Uterus (tissue), 4 donors: ENCODE measurements around the gene C10orf71. TPM values are rescaled to one million over a fixed set of nuclear protein-coding genes. Genes with fewer than 3 reads are reported as not detected.

ENCODE experiments used
- DNase-seq, 2 donors: peaks; one replicate each; pipeline ENCODE4 v3.0.0-alpha.2; 2019 to 2020
- H3K27ac ChIP-seq, 2 donors: fragments of 200-600 bp; sonication (generic); 1 replicate in 1 of 2; 2 replicates in 1 of 2; pipeline ENCODE4 v1.5.1; 2016 to 2018
- H3K27me3 ChIP-seq, 2 donors: fragments of 200-600 bp; sonication (generic); one replicate each; pipeline ENCODE4 v1.5.1; 2018 to 2019; ENCODE audit warnings: control low read depth in 1 of 2
- H3K36me3 ChIP-seq, 2 donors: fragments of 200-600 bp; sonication (generic); one replicate each; pipeline ENCODE4 v1.5.1; 2019; ENCODE audit warnings: control low read depth in 1 of 2
- H3K4me1 ChIP-seq, 2 donors: fragments of 200-600 bp; sonication (generic); one replicate each; pipeline ENCODE4 v1.5.1; 2018 to 2019; ENCODE audit warnings: control low read depth in 1 of 2
- H3K4me3 ChIP-seq, 2 donors: fragments of 200-600 bp; sonication (generic); 1 replicate in 1 of 2; 2 replicates in 1 of 2; pipeline ENCODE4 v1.5.1; 2018 to 2019; ENCODE audit warnings: mild to moderate bottlenecking in 1 of 2
- H3K9me3 ChIP-seq, 2 donors: fragments of 200-600 bp; sonication (generic); one replicate each; pipeline ENCODE4 v1.5.1; 2019; ENCODE audit warnings: control low read depth in 1 of 2
- CTCF ChIP-seq, 4 experiments: fragments of 200-600 bp in 2 of 4; fragments of 450-650 bp in 2 of 4; sonication (generic) in 2 of 4; IDR thresholded peaks; one replicate each; pipeline ENCODE4 v1.5.1; 2016 to 2019; ENCODE audit warnings: antibody characterized with exemption in 4 of 4, mild to moderate bottlenecking in 2 of 4, moderate library complexity in 1 of 4
- POLR2A ChIP-seq, 2 donors: fragments of 450-650 bp; IDR thresholded peaks; one replicate each; pipeline ENCODE4 v1.6.1; 2016; ENCODE audit warnings: antibody characterized with exemption in 2 of 2, mild to moderate bottlenecking in 1 of 2, moderate library complexity in 1 of 2
- intact Hi-C: fragments of 100-400 bp; cut with DNase I; formaldehyde crosslinking; loops from one replicate; pipeline ENCODE4 v1.15.1; 2023; ENCODE audit warnings: low total_unique reads
- total RNA-seq, 4 donors: library from RNA; depleted of rRNA in 3 of 4; stranded (reverse); fragments of >200 nt in 3 of 4; gene quantifications; one replicate each; pipeline versions ENCODE4 v1.1.0 to v1.2.4, GENCODE V29; 2014 to 2023
- donor health status: DM: yes; HTN: yes; CAD: no.

The C10orf71 gene
- total RNA-seq, 4 donors from 2014 or later: not detected

DNA sequence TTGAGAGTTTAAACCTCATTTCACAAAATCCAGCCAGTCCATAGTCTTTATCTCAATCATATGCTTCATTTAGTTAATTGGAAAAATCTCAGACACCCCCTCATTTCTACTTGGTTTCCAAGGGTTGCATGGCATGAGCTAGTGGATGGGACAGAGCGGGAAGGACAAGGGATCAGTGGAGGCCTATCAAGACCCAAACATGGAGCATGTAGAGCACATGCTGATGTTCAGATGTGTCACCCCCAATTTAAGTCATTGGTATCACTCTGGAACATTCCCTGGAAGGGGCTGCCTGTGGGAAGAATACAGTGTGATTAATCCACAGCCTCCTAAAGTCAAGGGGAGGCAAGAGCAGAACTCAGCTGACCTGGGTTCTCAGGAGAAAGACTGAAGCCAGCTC lies 2.3 kb downstream of the C10orf71 start:
- Histone ChIP-seq H3K4me1 (no peaks in the 10 kb centered on the region), H3K36me3 (no peaks in the 10 kb centered on the region), H3K27me3 (no peaks in the 10 kb centered on the region), H3K4me3 (no peak overlapping the region), H3K27ac (no peak overlapping the region), H3K9me3 (no peaks in the 10 kb centered on the region)
- DNase-seq: no peak
- intact Hi-C loops: no loop called here
- no peak for TF ChIP-seq CTCF (IDR thresholded peaks at IDR 0.05)
- TF ChIP-seq POLR2A (IDR thresholded peaks at IDR 0.05): no peak

- no peak for DNase-seq
- TF ChIP-seq POLR2A (IDR thresholded peaks at IDR 0.05) (no peak), CTCF (IDR thresholded peaks at IDR 0.05) (no peak)
- H3K4me1 ChIP-seq: no peaks in the 10 kb centered on the region
- no peaks in the 10 kb centered on the region for H3K9me3 ChIP-seq
- no peak overlapping the region for H3K27ac ChIP-seq
- no peak overlapping the region for H3K4me3 ChIP-seq
- H3K27me3 ChIP-seq: no peaks in the 10 kb centered on the region
- H3K36me3 ChIP-seq: no peaks in the 10 kb centered on the region
- intact Hi-C loops: no loop called here
Measured at GRCh38 chr10:49302088-49302487, 3.1 kb downstream of the C10orf71 start.

DNA sequence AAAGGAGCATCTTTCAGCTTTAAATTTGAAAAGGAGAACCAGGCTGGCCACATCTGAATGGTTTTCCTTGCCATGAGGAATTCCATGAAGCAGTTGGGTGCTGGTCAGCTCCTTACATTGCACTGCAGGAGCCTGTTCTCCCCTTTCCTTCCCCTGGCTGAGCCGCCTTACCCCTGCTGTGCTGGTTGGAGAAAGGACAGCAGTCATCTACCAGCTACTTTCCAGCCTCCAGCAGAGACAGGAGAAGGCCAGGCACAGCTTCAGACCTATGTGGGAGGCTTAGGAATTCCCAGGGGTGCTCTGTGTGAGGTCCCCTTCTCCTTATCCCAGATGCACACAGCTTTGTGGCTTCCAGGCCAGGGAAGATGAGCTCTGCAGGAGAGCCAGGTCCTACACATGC lies 4.7 kb downstream of the C10orf71 start:
- Histone ChIP-seq H3K4me1 (no peaks in the 10 kb centered on the region), H3K36me3 (no peaks in the 10 kb centered on the region), H3K27me3 (no peaks in the 10 kb centered on the region), H3K27ac (no peak overlapping the region), H3K9me3 (no peaks in the 10 kb centered on the region), H3K4me3 (no peak overlapping the region)
- DNase-seq: no peak
- TF ChIP-seq CTCF (IDR thresholded peaks at IDR 0.05) (no peak), POLR2A (IDR thresholded peaks at IDR 0.05) (no peak)
- intact Hi-C loops: no loop called here

GRCh38 chr10:49304137-49304536 lies 5.2 kb downstream of the C10orf71 start:
- no peak for DNase-seq
- no peak overlapping the region for H3K27ac ChIP-seq
- no peak for TF ChIP-seq CTCF (IDR thresholded peaks at IDR 0.05)
- no peaks in the 10 kb centered on the region for H3K36me3 ChIP-seq
- H3K27me3 ChIP-seq: no peaks in the 10 kb centered on the region
- no peak overlapping the region for H3K4me3 ChIP-seq
- H3K4me1 ChIP-seq: no peaks in the 10 kb centered on the region
- H3K9me3 ChIP-seq: no peaks in the 10 kb centered on the region
- intact Hi-C loops: no loop called here

DNA sequence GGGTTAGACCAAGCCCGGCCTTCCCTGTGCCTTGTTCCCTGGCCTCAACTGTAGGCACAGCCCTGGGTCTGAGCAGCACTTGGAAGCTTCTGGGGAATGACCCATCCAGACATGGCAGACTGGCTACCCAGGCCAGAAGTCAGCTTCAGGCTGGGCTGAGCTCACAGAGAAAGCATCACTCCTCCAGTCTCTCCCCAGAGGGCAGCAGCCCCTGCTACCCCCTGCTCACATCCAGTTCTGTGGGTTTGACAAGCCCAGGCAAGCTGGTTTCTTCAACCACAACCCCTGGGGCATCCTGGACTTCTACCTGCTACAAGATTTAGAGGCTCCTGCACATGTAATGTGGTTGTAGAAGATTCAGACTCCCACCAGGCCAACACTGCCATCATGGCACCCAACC lies 9.0 kb downstream of the C10orf71 start:
- Histone ChIP-seq H3K4me3 (no peak overlapping the region), H3K27ac (no peak overlapping the region), H3K9me3 (no peaks in the 10 kb centered on the region), H3K27me3 (no peaks in the 10 kb centered on the region), H3K4me1 (no peaks in the 10 kb centered on the region), H3K36me3 (no peaks in the 10 kb centered on the region)
- DNase-seq: no peak
- no peak for TF ChIP-seq POLR2A (IDR thresholded peaks at IDR 0.05)
- intact Hi-C loops: no loop called here

- H3K27me3 ChIP-seq: no peaks in the 10 kb centered on the region
- H3K4me1 ChIP-seq: no peaks in the 10 kb centered on the region
- no peak for DNase-seq
- no peaks in the 10 kb centered on the region for H3K36me3 ChIP-seq
- intact Hi-C loops: no loop called here
- TF ChIP-seq POLR2A (IDR thresholded peaks at IDR 0.05) (no peak), CTCF (IDR thresholded peaks at IDR 0.05) (no peak)
- H3K4me3 ChIP-seq: no peak overlapping the region
- H3K27ac ChIP-seq: no peak overlapping the region
- H3K9me3 ChIP-seq: no peaks in the 10 kb centered on the region
Measured at GRCh38 chr10:49308881-49309280, 9.9 kb downstream of the C10orf71 start.
